GM20431 (cell line): Measurements from ENCODE around the gene LXN.

Experiments used
- in situ Hi-C: fragments of 300-500 bp; cut with MseI, MboI; formaldehyde crosslinking; loops from one replicate; pipeline ENCODE4 v1.15.0; 2020; ENCODE audit warnings: low sequenced_read_pairs; ENCODE audit not compliant: unreplicated experiment

The LXN gene

GRCh38 chr3:158678687-158679086 is 6.2 kb upstream of the LXN start:
- in situ Hi-C loops = no loop called here

DNA sequence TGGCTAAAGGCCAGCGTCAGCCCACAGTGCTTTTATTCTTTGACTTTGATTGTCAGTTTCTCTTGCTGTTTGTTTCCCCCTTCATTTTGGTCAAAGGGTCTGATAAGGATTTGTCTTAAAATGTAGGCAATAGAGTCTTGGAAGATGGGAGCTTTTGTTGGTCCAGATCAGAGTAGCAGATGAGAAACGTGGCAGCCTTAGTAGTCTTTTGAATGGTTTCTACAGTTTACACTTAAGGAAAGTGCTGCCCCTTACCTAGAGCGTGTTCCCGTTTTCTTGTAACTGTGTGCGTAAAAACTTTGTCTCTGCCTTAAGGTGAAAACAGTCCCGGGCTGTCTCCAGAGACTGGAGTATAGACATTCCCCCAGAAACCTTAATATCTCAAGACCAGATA is 630 bp downstream of the LXN start:
- in situ Hi-C loops = no loop called here

- in situ Hi-C loops = no loop called here
Observed at GRCh38 chr3:158668506-158668905, 3.9 kb downstream of the LXN start.

- in situ Hi-C loops = no loop called here
Observed at GRCh38 chr3:158666416-158666815, 6.0 kb downstream of the LXN start.

- in situ Hi-C loops = no loop called here
Observed at GRCh38 chr3:158663832-158664231, 8.6 kb downstream of the LXN start.

- in situ Hi-C loops = no loop called here
Observed at GRCh38 chr3:158663246-158663645, 9.2 kb downstream of the LXN start.

GRCh38 chr3:158660711-158661110 is 11.7 kb downstream of the LXN start:
- in situ Hi-C loops = no loop called here

GRCh38 chr3:158659454-158660237 is 12.8 kb downstream of the LXN start:
- in situ Hi-C loops = no loop called here

DNA sequence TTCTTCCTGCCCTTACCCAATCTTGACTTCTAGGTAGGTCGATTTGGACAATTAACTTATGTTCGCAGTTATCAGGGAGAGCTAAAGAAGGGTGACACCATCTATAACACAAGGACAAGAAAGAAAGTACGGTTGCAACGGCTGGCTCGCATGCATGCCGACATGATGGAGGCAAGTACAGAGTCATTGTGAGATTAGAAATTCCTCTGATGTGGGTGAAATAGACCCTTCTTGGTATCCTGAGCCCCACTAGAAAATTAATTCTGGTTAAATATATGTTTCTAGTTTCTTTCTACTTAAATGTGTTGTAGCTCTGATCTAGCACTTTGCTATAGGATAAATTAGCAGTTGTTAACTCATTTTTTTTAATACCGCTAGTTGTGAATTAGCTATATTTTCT is 13.6 kb downstream of the LXN start:
- in situ Hi-C loops = no loop called here

DNA sequence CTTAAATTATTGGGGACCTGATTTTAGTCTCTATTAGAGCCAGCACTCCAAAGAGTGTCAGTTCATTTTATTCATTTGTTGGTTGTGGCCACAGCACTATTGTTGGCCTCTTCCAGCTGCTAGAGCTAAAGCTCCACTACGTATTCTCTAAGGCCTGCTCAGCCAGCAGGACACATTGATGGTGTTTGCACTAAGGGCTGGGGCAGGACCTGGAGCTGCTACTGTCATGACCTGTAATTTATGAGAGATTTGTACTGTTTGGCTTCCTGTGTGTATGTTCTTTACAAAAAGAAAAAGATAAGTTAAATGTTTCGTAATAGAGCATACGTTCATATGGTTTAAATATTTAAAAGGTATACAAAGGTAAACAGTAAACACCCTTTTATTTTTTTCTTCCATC is 20.0 kb downstream of the LXN start:
- in situ Hi-C loops = no loop called here

DNA sequence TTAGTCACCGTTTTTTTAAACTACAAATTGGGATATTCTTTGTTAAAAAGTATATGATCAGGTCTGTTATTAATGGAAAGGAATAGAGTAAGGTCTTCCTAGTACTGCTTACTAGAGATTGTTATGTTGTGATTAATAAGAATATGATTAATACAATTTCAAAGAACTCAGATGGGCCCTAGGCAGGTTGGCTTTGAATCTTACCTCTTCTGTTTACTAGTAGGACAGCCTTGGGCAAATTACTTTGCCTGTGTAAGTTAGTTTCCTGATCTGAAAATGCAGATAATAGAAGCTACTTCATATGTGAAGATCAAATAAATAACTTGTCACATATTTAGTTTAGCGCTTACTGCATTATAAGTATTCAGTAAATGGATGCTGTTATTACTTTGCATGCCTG is 21.3 kb downstream of the LXN start:
- in situ Hi-C loops = no loop called here

DNA sequence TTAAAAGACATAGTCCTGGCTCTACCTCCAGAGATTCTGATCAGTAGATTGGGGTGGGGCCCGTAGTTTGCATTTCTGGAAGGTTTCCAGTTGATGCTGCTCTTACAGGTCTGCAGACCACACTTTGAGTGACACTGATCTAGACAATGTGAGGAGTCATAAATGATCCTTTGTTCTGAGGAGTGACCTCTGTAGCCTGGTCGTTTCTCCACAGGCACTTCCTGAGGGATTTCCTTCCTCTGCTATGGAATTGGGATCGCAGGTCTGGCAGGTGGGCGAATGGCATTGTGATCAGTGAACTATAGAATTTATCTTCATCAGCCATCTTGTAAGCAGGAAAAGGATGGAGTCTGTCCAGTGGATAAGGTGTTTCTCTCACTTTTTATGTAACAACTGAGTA is 22.7 kb downstream of the LXN start:
- in situ Hi-C loops = no loop called here

GRCh38 chr3:158644345-158644908 is 28.0 kb downstream of the LXN start, which contains the start of gene GFM1:
Gene GFM1 (plus strand): TSS chr3:158644527. CDS start chr3:158644635, 108 bp downstream.
- in situ Hi-C loops = no loop called here

DNA sequence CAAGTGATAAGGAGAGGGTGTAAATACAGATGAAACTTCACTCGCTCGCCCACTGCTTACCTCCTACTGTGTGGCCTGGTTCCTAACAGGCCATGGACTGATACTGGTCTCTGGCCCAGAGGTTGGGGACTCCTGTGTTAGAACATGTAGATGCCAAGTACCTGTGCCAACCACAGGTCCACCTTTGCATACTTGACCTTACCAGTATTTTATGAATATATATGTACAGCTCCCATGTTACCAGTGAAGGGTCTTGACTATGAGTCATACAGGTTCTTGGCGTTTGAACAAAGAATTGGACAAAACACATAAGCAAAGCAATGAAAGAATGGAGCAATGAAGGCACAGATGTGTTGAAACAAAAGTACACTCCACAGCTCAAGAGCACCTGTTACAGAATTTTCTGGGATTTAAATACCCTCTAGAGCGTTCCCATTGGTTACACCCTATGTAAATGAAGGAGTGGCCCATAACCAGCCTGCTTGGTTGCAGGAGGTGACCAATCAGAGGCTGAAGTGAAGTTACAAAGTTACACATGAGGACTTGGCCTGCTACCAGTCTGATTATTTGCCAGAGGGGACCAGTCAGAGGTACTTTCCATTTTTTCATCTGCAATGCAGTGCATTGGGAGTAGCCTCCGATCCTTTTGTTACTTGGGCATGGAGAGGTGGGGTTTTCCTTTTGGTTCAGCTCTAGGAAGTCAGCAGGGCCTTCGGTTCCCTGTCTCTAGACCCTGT is 29.8 kb downstream of the LXN start:
- in situ Hi-C loops = no loop called here

DNA sequence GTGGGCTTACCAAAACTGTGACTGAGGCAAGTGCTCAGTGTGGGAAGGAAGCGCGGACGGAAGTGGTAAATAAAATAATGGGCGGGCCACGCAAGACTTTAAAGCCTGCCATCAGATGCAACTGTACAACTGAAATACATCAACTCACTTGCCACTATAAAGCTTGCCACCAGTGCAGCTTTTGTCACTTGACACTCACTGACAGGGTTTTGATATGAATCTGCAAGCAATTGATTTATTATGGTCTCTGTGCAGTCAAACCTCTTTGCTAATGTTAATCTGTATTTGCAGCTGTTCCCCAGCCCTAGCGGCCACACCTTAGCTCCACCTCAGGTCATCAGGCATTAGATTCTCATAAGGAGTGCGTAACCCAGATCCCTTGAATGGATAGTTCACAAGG is 30.4 kb downstream of the LXN start:
- in situ Hi-C loops = no loop called here

GRCh38 chr3:158640646-158641045 is 31.8 kb downstream of the LXN start:
- in situ Hi-C loops = no loop called here

- in situ Hi-C loops = no loop called here
Observed at GRCh38 chr3:158631981-158632380, 40.5 kb downstream of the LXN start.

- in situ Hi-C loops = no loop called here
Observed at GRCh38 chr3:158625881-158626280, 46.6 kb downstream of the LXN start.

DNA sequence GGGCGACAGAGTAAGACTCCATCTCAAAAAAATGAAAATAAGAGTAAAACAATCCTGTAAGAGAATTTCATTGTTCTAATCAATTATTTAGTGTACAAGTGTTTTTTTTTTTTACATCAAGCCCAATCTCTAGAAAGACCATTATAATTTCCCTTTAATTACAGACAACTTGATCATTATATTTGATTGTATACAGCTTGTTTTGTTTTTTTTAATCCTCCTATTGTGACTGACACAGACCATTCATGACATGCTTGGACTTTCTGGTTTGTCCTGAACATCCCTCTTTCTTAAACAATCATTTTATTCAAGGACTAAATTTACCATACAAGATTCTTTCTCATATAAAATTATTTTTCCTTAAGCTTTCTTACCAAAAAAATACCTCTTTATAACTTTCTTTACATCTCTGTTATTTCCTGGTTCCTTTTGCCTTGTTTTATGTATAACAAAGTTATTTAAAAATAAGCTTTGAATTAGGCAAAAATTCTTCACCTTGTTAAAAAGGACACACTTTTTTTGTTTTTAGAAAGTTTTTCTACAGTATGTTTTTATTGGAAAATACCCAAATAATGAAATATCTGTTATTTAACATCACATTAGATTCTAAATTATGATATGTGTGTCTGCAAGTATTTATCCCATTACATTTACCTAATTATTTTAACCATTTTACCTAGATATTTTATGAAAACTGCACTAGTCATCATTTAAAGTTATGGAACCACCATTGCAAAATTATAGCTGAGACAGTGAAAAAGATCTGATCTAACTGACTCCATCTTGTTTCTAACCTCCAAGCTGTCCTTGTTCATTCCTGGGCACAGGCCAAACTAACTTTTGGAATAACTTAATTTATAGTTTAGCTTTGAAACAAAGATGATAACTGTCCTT is 54.2 kb downstream of the LXN start:
- in situ Hi-C loops = no loop called here
